GM23338 (cell line): ENCODE measurements around the gene GMEB2. TPM values are rescaled to one million over a fixed set of nuclear protein-coding genes. Genes with fewer than 3 reads are reported as not detected.

Experiments
- CTCF ChIP-seq, 2 experiments: fragments of 200-600 bp in 1 of 2; sonication (generic) in 1 of 2; conservative IDR thresholded peaks; 2 replicates each; pipeline versions ENCODE4 v1.5.1 to v1.6.1; 2016 to 2017; ENCODE audit warnings: antibody characterized with exemption in 2 of 2, low read depth in 2 of 2, mild to moderate bottlenecking in 2 of 2, moderate library complexity in 1 of 2
- EZH2 ChIP-seq: fragments of 200-600 bp; sonication (generic); IDR thresholded peaks from one replicate; pipeline ENCODE4 v1.8.0; 2017; ENCODE audit warnings: antibody characterized with exemption, mild to moderate bottlenecking, low read depth; ENCODE audit not compliant: unreplicated experiment
- POLR2AphosphoS5 ChIP-seq: IDR thresholded peaks from 2 replicates; pipeline ENCODE4 v1.6.1; 2016; ENCODE audit warnings: antibody characterized with exemption, low read depth
- REST ChIP-seq: IDR thresholded peaks from one replicate; pipeline ENCODE4 v1.6.1; 2018; ENCODE audit warnings: antibody characterized with exemption; ENCODE audit not compliant: unreplicated experiment
- STAT1 ChIP-seq: IDR thresholded peaks from one replicate; pipeline ENCODE4 v1.6.1; 2016; ENCODE audit warnings: antibody characterized with exemption; ENCODE audit not compliant: unreplicated experiment
- ZNF114 ChIP-seq: fragments of 250-450 bp; sonication (Bioruptor Pico); IDR thresholded peaks from 2 replicates; pipeline ENCODE4 v1.5.0; 2020; ENCODE audit warnings: mild to moderate bottlenecking, moderate library complexity
- ZNF462 ChIP-seq: fragments of 250-450 bp; sonication (Bioruptor Pico); IDR thresholded peaks from 2 replicates; pipeline ENCODE4 v1.5.0; 2020; ENCODE audit warnings: mild to moderate bottlenecking, moderate library complexity
- polyA plus RNA-seq: library from polyadenylated mRNA; unstranded; fragments of >200 nt; fragmentation: Nextera tagmentation; extraction: Ambion mirVana; gene quantifications from 2 replicates; pipeline ENCODE4 v1.2.1, GENCODE V29; 2016
- total RNA-seq: library from RNA; depleted of rRNA; stranded (reverse); fragments of >200 nt; shearing (Covaris generic); gene quantifications from 2 replicates; pipeline ENCODE4 v1.2.3, GENCODE V29; 2014

The GMEB2 gene
- total and polyA plus RNA-seq, 2 experiments from 2014 or later, result 4.4 to 20.6 TPM

GRCh38 chr20:63592661-63593060 is 34.2 kb downstream of the GMEB2 start (continued):
- no peak for TF ChIP-seq ZNF462 (CRISPR knock-in tag)
- no peak for TF ChIP-seq EZH2
- no peak for TF ChIP-seq POLR2AphosphoS5
- no peak for TF ChIP-seq ZNF114 (CRISPR knock-in tag)
- TF ChIP-seq CTCF (conservative IDR thresholded peaks at IDR 0.05; ENCODE audit: low read depth in 2 of 2), result no peak
- TF ChIP-seq STAT1, result no peak
- TF ChIP-seq REST, result no peak
